Kidney (tissue), 14 donors: Measurements from ENCODE around the gene CAMK1D. TPM values are rescaled to one million over a fixed set of nuclear protein-coding genes. Genes with fewer than 3 reads are reported as not detected.

Source experiments
- DNase-seq, 5 donors: peaks; one replicate each; pipeline ENCODE4 v3.0.0-alpha.2; 2013 to 2020
- FAIRE-seq: peaks from 2 replicates; lab custom pipeline; 2012; peaks lifted over from hg19 to GRCh38; lab: Jason Lieb, UNC
- H3K27ac ChIP-seq, 2 donors: one replicate each; pipeline ENCODE4 v1.7.0; 2013; ENCODE audit warnings: low read depth in 2 of 2, low read length in 2 of 2, inconsistent platforms in 1 of 2
- H3K27me3 ChIP-seq: one replicate; pipeline ENCODE4 v1.7.1; 2013; ENCODE audit warnings: low read length, inconsistent platforms; ENCODE audit not compliant: control insufficient read depth, insufficient read depth
- H3K36me3 ChIP-seq, 3 donors: one replicate each; pipeline versions ENCODE4 v1.7.0 to v1.7.1; 2013; ENCODE audit warnings: low read length in 3 of 3, control low read depth in 1 of 3, inconsistent platforms in 1 of 3; ENCODE audit not compliant: insufficient read depth in 3 of 3, control insufficient read depth in 2 of 3
- H3K4me1 ChIP-seq, 3 donors: one replicate each; pipeline versions ENCODE4 v1.7.0 to v1.7.1; 2013; ENCODE audit warnings: low read length in 3 of 3, inconsistent platforms in 1 of 3, low read depth in 1 of 3; ENCODE audit not compliant: control insufficient read depth in 2 of 3, insufficient read depth in 2 of 3
- H3K4me3 ChIP-seq, 3 donors: one replicate each; pipeline versions ENCODE4 v1.7.0 to v1.8.1; 2013; ENCODE audit warnings: low read length in 3 of 3, control low read depth in 1 of 3, inconsistent platforms in 1 of 3
- H3K9ac ChIP-seq, 3 donors: one replicate each; pipeline versions ENCODE4 v1.7.0 to v1.7.1; 2013; ENCODE audit warnings: low read length in 3 of 3, control low read depth in 1 of 3, inconsistent platforms in 1 of 3
- H3K9me3 ChIP-seq, 3 donors: one replicate each; pipeline versions ENCODE4 v1.7.0 to v1.7.1; 2013; ENCODE audit warnings: low read length in 3 of 3, control low read depth in 1 of 3, inconsistent platforms in 1 of 3; ENCODE audit not compliant: control insufficient read depth in 2 of 3, insufficient read depth in 1 of 3
- CTCF ChIP-seq: IDR thresholded peaks from 3 replicates; pipeline ENCODE4 v1.5.1; 2012; ENCODE audit warnings: mild to moderate bottlenecking, moderate library complexity, borderline replicate concordance; ENCODE audit not compliant: insufficient read depth; ENCODE audit errors: extremely low read depth
- intact Hi-C: fragments of 100-400 bp; cut with DNase I; formaldehyde crosslinking; loops from one replicate; pipeline ENCODE4 v1.11.1; 2022
- polyA plus RNA-seq: library from polyadenylated mRNA; stranded (reverse); fragments of 350-450 nt; fragmentation: Illumina TruSeq; extraction: RNeasy Lipid Tissue Mini Kit (QIAGEN cat#74804); gene quantifications from one replicate; pipeline ENCODE4 v1.2.3, GENCODE V29; 2014; ENCODE audit warnings: low read depth, low replicate concordance; ENCODE audit not compliant: insufficient read depth
- total RNA-seq: library from RNA; stranded (reverse); fragmentation: NEBNext Ultra II Directional; extraction: Animal tissue kit (Norgen Biotek cat#: 25700); gene quantifications from one replicate; pipeline ENCODE4 v1.2.1, GENCODE V29; 2021
- donor health status: control.
- donor health status: control.
- donor health status: control.
- donor health status: control.
- donor health status: control.
- donor health status: DM: yes; HTN: yes; CAD: no.
- donor health status: Normal renal cell carcinoma (clear cell type).

Gene CAMK1D
- total and polyA plus RNA-seq, 2 donors from 2014 or later = 1.1 to 13.7 TPM

GRCh38 chr10:12428447-12429135, 79.2 kb downstream of the CAMK1D start:
- H3K4me3 ChIP-seq = no peak overlapping the region
- no peaks in the 10 kb centered on the region for H3K4me1 ChIP-seq
- no peaks in the 10 kb centered on the region for H3K36me3 ChIP-seq
- no peak overlapping the region for H3K27ac ChIP-seq
- intact Hi-C loops = no loop called here
- H3K27me3 ChIP-seq = no peaks in the 10 kb centered on the region
- FAIRE-seq (no peak), DNase-seq (no peak)
- TF ChIP-seq CTCF = no peak
- H3K9me3 ChIP-seq = no peaks in the 10 kb centered on the region
- no peak overlapping the region for H3K9ac ChIP-seq

- DNase-seq = no peak
Measured at GRCh38 chr10:12430406-12430982, 81.1 kb downstream of the CAMK1D start.

DNA sequence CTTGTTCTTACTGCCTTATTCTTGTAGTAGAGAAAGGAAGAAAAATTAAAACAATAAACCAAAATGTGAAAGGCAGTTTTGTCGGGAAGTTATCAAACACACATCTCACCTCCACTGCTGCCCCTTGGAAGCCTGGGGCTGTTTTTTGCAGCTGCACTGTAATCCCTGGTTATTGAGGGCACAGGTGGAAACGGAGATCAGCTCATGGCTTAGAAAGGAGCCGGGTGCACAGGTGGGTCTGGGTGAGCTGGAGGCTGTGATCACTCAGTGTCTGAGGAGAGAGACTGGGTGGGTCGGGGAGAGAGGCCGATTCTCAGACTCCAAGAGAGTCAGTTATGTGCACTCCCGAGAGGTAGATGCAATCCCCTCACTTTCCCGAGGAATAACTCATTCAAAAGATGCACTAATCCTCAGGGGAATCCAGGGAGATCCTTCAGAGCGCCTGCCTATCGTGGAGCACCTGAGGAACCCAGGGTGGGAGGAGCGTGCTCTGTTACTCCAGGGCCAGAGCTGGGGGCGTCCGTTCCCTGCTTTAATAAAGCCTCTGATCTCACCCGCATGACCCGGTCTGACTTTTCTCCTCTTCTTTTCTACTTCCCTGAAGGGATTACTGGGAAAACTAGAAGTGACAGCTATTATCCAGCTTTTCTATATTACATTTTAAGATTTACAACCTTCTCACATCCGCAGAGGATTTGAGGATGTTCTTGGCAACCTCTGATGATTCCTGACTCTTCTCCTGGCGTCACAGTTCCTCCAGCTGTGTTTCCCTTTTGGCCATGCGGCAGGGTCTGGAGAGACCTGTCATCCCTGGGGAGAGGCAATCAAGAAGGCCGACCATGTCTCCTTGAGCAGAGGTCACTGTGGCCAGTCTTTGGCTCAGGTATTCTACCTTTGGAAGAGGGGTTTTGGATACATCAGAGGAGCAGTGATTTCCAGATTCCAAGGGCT, 82.1 kb downstream of the CAMK1D start:
- no peak overlapping the region for H3K27ac ChIP-seq
- no peak for TF ChIP-seq CTCF

More at GRCh38 chr10:12430406-12430982, 81.1 kb downstream of the CAMK1D start:
- H3K9ac ChIP-seq = no peak overlapping the region
- intact Hi-C loops = no loop called here
- no peaks in the 10 kb centered on the region for H3K9me3 ChIP-seq
- no peak overlapping the region for H3K4me3 ChIP-seq
- H3K27ac ChIP-seq = no peak overlapping the region
- no peak for FAIRE-seq
- H3K4me1 ChIP-seq = no peaks in the 10 kb centered on the region
- no peaks in the 10 kb centered on the region for H3K36me3 ChIP-seq
- no peaks in the 10 kb centered on the region for H3K27me3 ChIP-seq
- TF ChIP-seq CTCF = no peak

More for the DNA sequence above, 82.1 kb downstream of the CAMK1D start:
- Histone ChIP-seq H3K27me3 (no peaks in the 10 kb centered on the region), H3K4me1 (no peaks in the 10 kb centered on the region), H3K9ac (no peak overlapping the region), H3K9me3 (no peaks in the 10 kb centered on the region), H3K4me3 (no peak overlapping the region), H3K36me3 (no peaks in the 10 kb centered on the region)
- no peak for FAIRE-seq
- intact Hi-C loops = no loop called here
- peak in 1 of 5 donors; percentile 27 for DNase-seq
